KMS-11 (cell line): ENCODE results near the gene SLC52A3.

Source experiments
- H2AFZ ChIP-seq: fragments of 200-600 bp; sonication (generic); 2 replicates; pipeline ENCODE4 v1.6.1; 2016; ENCODE audit warnings: antibody characterized with exemption, mixed run types, low read depth
- H3K27ac ChIP-seq: fragments of 200-600 bp; sonication (generic); 2 replicates; pipeline ENCODE4 v1.6.1; 2016; ENCODE audit warnings: mild to moderate bottlenecking, mixed run types
- H3K27me3 ChIP-seq: fragments of 200-600 bp; sonication (generic); 2 replicates; pipeline ENCODE4 v1.6.1; 2017; ENCODE audit warnings: mild to moderate bottlenecking, low read depth, mixed run types, moderate library complexity; ENCODE audit not compliant: insufficient read depth
- H3K36me3 ChIP-seq: fragments of 200-600 bp; sonication (generic); 2 replicates; pipeline ENCODE4 v1.6.1; 2017; ENCODE audit warnings: mild to moderate bottlenecking, mixed run types; ENCODE audit not compliant: insufficient read depth
- H3K4me1 ChIP-seq: fragments of 200-600 bp; sonication (generic); 2 replicates; pipeline ENCODE4 v1.6.1; 2016; ENCODE audit warnings: mild to moderate bottlenecking, low read depth, mixed run types; ENCODE audit not compliant: poor library complexity, severe bottlenecking
- H3K4me2 ChIP-seq: fragments of 200-600 bp; sonication (generic); 2 replicates; pipeline ENCODE4 v1.7.0; 2016; ENCODE audit warnings: mild to moderate bottlenecking, mixed run types
- H3K4me3 ChIP-seq: fragments of 200-600 bp; sonication (generic); IDR thresholded peaks from 2 replicates; pipeline ENCODE4 v1.6.1; 2017; ENCODE audit warnings: low read depth, low read length, mixed read lengths; ENCODE audit not compliant: insufficient read depth
- H3K79me2 ChIP-seq: fragments of 200-600 bp; sonication (generic); 2 replicates; pipeline ENCODE4 v1.6.1; 2016; ENCODE audit warnings: low read depth, mixed run types; ENCODE audit not compliant: insufficient read depth
- H3K9ac ChIP-seq: fragments of 200-600 bp; sonication (generic); 2 replicates; pipeline ENCODE4 v1.6.1; 2016; ENCODE audit warnings: mild to moderate bottlenecking, mixed run types
- H4K20me1 ChIP-seq: fragments of 200-600 bp; sonication (generic); 2 replicates; pipeline ENCODE4 v1.6.1; 2016; ENCODE audit warnings: mild to moderate bottlenecking, mixed run types; ENCODE audit not compliant: insufficient read depth
- CTCF ChIP-seq: fragments of 200-600 bp; sonication (generic); conservative IDR thresholded peaks from 2 replicates; pipeline ENCODE4 v1.6.1; 2017; ENCODE audit warnings: low read depth, mild to moderate bottlenecking, antibody characterized with exemption, low read length, moderate library complexity, mixed read lengths

The SLC52A3 gene

GRCh38 chr20:721876-722275, 46.4 kb downstream of the SLC52A3 start:
- Histone ChIP-seq H2AFZ (no peak overlapping the region), H3K79me2 (no peaks in the 10 kb centered on the region), H3K4me1 (no peaks in the 10 kb centered on the region), H3K9ac (no peak overlapping the region), H3K27me3 (no peaks in the 10 kb centered on the region), H4K20me1 (no peaks in the 10 kb centered on the region), H3K36me3 (no peaks in the 10 kb centered on the region), H3K4me3 (no peak overlapping the region), H3K4me2 (no peak overlapping the region), H3K27ac (no peak overlapping the region)
- no peak for TF ChIP-seq CTCF

GRCh38 chr20:719816-720215, 48.5 kb downstream of the SLC52A3 start:
- H3K4me1 ChIP-seq = no peaks in the 10 kb centered on the region
- H3K4me2 ChIP-seq = no peak overlapping the region
- no peaks in the 10 kb centered on the region for H3K79me2 ChIP-seq
- H3K36me3 ChIP-seq = no peaks in the 10 kb centered on the region
- no peak overlapping the region for H3K4me3 ChIP-seq
- H4K20me1 ChIP-seq = no peaks in the 10 kb centered on the region
- H2AFZ ChIP-seq = no peak overlapping the region
- no peak for TF ChIP-seq CTCF
- H3K27ac ChIP-seq = no peak overlapping the region
- H3K9ac ChIP-seq = no peak overlapping the region
- H3K27me3 ChIP-seq = 0 out of 2 replicates have a peak, but pooled peaks cover 5% of the 10 kb centered on the region

- H4K20me1 ChIP-seq = no peaks in the 10 kb centered on the region
- no peak overlapping the region for H3K9ac ChIP-seq
- H3K79me2 ChIP-seq = no peaks in the 10 kb centered on the region
- no peak overlapping the region for H3K4me3 ChIP-seq
- H2AFZ ChIP-seq = no peak overlapping the region
- H3K27ac ChIP-seq = no peak overlapping the region
- no peak overlapping the region for H3K4me2 ChIP-seq
- H3K36me3 ChIP-seq = no peaks in the 10 kb centered on the region
- no peak for TF ChIP-seq CTCF
- H3K27me3 ChIP-seq = 0 out of 2 replicates have a peak, but pooled peaks cover 5% of the 10 kb centered on the region
- no peaks in the 10 kb centered on the region for H3K4me1 ChIP-seq
Observed at GRCh38 chr20:719068-719467, 49.2 kb downstream of the SLC52A3 start.

- no peak overlapping the region for H2AFZ ChIP-seq
- no peaks in the 10 kb centered on the region for H4K20me1 ChIP-seq
- H3K27me3 ChIP-seq = 0 out of 2 replicates have a peak, but pooled peaks cover 5% of the 10 kb centered on the region
- H3K79me2 ChIP-seq = no peaks in the 10 kb centered on the region
- no peak overlapping the region for H3K4me3 ChIP-seq
- no peak overlapping the region for H3K27ac ChIP-seq
- no peak overlapping the region for H3K9ac ChIP-seq
- no peaks in the 10 kb centered on the region for H3K4me1 ChIP-seq
- TF ChIP-seq CTCF = no peak
- H3K4me2 ChIP-seq = no peak overlapping the region
- H3K36me3 ChIP-seq = no peaks in the 10 kb centered on the region
Observed at GRCh38 chr20:717832-718231, 50.5 kb downstream of the SLC52A3 start.

- H3K36me3 ChIP-seq = no peaks in the 10 kb centered on the region
- no peak overlapping the region for H3K4me2 ChIP-seq
- no peaks in the 10 kb centered on the region for H3K4me1 ChIP-seq
- no peak overlapping the region for H3K4me3 ChIP-seq
- no peaks in the 10 kb centered on the region for H3K79me2 ChIP-seq
- H4K20me1 ChIP-seq = no peaks in the 10 kb centered on the region
- no peak overlapping the region for H2AFZ ChIP-seq
- no peak overlapping the region for H3K27ac ChIP-seq
- 0 out of 2 replicates have a peak, but pooled peaks cover 5% of the 10 kb centered on the region for H3K27me3 ChIP-seq
- TF ChIP-seq CTCF = no peak
- no peak overlapping the region for H3K9ac ChIP-seq
Observed at GRCh38 chr20:717271-717670, 51.0 kb downstream of the SLC52A3 start.
